ENCODE results near the gene RFC4. TPM values are rescaled to one million over a fixed set of nuclear protein-coding genes. Genes with fewer than 3 reads are reported as not detected.

Gene RFC4
- total and polyA plus RNA-seq, 2 of the 4 experiments (the other 2 are of a cell fraction): 19.5 to 27.9 TPM

- H3K27ac ChIP-seq (ENCODE audit: insufficient read depth, low read length): no peak overlapping the region
- POLR2A ChIA-PET (ENCODE audit: unreplicated experiment): interaction anchor here (0.8 kb wide), 1 partner anchor 24 kb away, joined by 3 read pairs; the partner anchor contains the start of gene EIF4A2
- no peak for ATAC-seq (ENCODE audit: low read depth)
- 0 out of 2 replicates have a peak overlapping the region, but pooled peaks have one; percentile 72 for H2AK5ac ChIP-seq (ENCODE audit: low read depth, low read length)
- in situ Hi-C loops (cut with MboI; ENCODE audit: low sequenced_read_pairs): loop anchor here (25.0 kb wide), 1 partner anchor 820 kb away; no protein-coding TSS in a partner anchor
- H2AK9ac ChIP-seq (replicated peaks; ENCODE audit: low read depth, low read length, poor library complexity): no peak overlapping the region
- H3K4me3 ChIP-seq (ENCODE audit: insufficient read depth, low read depth, low read length): no peak overlapping the region
- H3K36me3 ChIP-seq (ENCODE audit: control insufficient read depth, insufficient read depth, low read length): peaks cover 1% of the 10 kb centered on the region; the same call in 1 of the 2 replicates
- dilution Hi-C loops (cut with HindIII; ENCODE audit: low sequenced_read_pairs, unreplicated experiment): no loop called here
- H3K4ac ChIP-seq (ENCODE audit: low read depth, low read length): peak overlapping the region; percentile 92
- CTCF ChIA-PET: no interaction called here
- H4K5ac ChIP-seq (ENCODE audit: low read depth, low read length): peak overlapping the region; percentile 45; the same call in 1 of the 2 replicates
- no peak overlapping the region for H3K9ac ChIP-seq (ENCODE audit: low read depth, low read length)
- H3K79me1 ChIP-seq (ENCODE audit: low read depth in 1 of 2, low read length in 2 of 2): peaks cover 9 to 25% of the 10 kb centered on the region in 2 experiments
- 0 out of 2 replicates have a peak, but pooled peaks cover 4% of the 10 kb centered on the region for H3K9me1 ChIP-seq (ENCODE audit: insufficient read depth, low read length)
- H3K4me2 ChIP-seq (ENCODE audit: low read depth, low read length): peak overlapping the region; percentile 83; the same call in 1 of the 2 replicates
- no peaks in the 10 kb centered on the region for H3K27me3 ChIP-seq (ENCODE audit: control insufficient read depth, insufficient read depth, low read length)
- H4K91ac ChIP-seq (ENCODE audit: insufficient read depth, low read depth, low read length): peak overlapping the region; percentile 95; the same call in 1 of the 2 replicates
- TF ChIP-seq MAFK (IDR thresholded peaks at IDR 0.05; ENCODE audit: low read depth, low read length): no peak
- no peak for TF ChIP-seq RFX5 (IDR thresholded peaks at IDR 0.05; ENCODE audit: low read depth, low read length)
- no peak for TF ChIP-seq MXI1 (IDR thresholded peaks at IDR 0.05; ENCODE audit: borderline replicate concordance, low read depth, low read length)
- no peak for TF ChIP-seq FOS (IDR thresholded peaks at IDR 0.05; ENCODE audit: low read depth, low read length)
- TF ChIP-seq, protein P1, sequence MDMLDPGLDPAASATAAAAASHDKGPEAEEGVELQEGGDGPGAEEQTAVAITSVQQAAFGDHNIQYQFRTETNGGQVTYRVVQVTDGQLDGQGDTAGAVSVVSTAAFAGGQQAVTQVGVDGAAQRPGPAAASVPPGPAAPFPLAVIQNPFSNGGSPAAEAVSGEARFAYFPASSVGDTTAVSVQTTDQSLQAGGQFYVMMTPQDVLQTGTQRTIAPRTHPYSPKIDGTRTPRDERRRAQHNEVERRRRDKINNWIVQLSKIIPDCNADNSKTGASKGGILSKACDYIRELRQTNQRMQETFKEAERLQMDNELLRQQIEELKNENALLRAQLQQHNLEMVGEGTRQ (IDR thresholded peaks at IDR 0.05; ENCODE audit: low read depth, low read length): no peak
- TF ChIP-seq RAD21 (IDR thresholded peaks at IDR 0.05; ENCODE audit: low read length): no peak
- TF ChIP-seq, protein P2, sequence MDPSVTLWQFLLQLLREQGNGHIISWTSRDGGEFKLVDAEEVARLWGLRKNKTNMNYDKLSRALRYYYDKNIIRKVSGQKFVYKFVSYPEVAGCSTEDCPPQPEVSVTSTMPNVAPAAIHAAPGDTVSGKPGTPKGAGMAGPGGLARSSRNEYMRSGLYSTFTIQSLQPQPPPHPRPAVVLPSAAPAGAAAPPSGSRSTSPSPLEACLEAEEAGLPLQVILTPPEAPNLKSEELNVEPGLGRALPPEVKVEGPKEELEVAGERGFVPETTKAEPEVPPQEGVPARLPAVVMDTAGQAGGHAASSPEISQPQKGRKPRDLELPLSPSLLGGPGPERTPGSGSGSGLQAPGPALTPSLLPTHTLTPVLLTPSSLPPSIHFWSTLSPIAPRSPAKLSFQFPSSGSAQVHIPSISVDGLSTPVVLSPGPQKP (IDR thresholded peaks at IDR 0.05; ENCODE audit: borderline replicate concordance, low read depth, low read length): no peak
- no peak for TF ChIP-seq CHD1 (IDR thresholded peaks at IDR 0.05; ENCODE audit: low read depth, low read length)
- no peak for TF ChIP-seq CEBPB (IDR thresholded peaks at IDR 0.05; ENCODE audit: low read depth, low read length)
- TF ChIP-seq NFE2L2 (IDR thresholded peaks at IDR 0.05; ENCODE audit: low read depth, low read length): no peak
- no peaks in the 10 kb centered on the region for H4K20me1 ChIP-seq (ENCODE audit: insufficient read depth, low read length)
- no peak overlapping the region for H3K18ac ChIP-seq (ENCODE audit: low read depth, low read length)
- H3K56ac ChIP-seq (ENCODE audit: extremely low read depth, insufficient read depth, low read length): no peak overlapping the region
- no peaks in the 10 kb centered on the region for H3K4me1 ChIP-seq (ENCODE audit: control insufficient read depth, insufficient read depth, low read length)
- intact Hi-C loops (cut with micrococcal nuclease): no loop called here
- H3K23ac ChIP-seq (ENCODE audit: low read depth, low read length): peak overlapping the region; percentile 26; the same call in 1 of the 2 replicates
- H2BK120ac ChIP-seq (ENCODE audit: low read depth, low read length): no peak overlapping the region
- H3K9me3 ChIP-seq (ENCODE audit: control insufficient read depth, insufficient read depth, low read length): no peaks in the 10 kb centered on the region
- H2BK20ac ChIP-seq (ENCODE audit: low read depth, low read length): no peak overlapping the region
- no peak overlapping the region for H2BK5ac ChIP-seq (ENCODE audit: low read depth, low read length, poor library complexity, severe bottlenecking)
- no peak overlapping the region for H2BK15ac ChIP-seq (ENCODE audit: low read depth, low read length)
- DNase-seq: no peak
- peak overlapping the region; percentile 31; the same call in 1 of the 2 replicates for H3K14ac ChIP-seq (replicated peaks; ENCODE audit: low read depth, low read length)
- no TSS peak for BruUV-seq (replicated peaks)
- WGBS, 2 experiments (ENCODE audit: extremely low coverage in 2 of 2, insufficient read length in 1 of 2): 80% methylated on average over 1 of the region's 5 CpGs; no CpG with 5 or more reads in 1 of the 2 experiments
- peak overlapping the region; percentile 98 for H4K8ac ChIP-seq (ENCODE audit: low read depth in 2 of 2, low read length in 2 of 2)
- H2AFZ ChIP-seq (replicated peaks; ENCODE audit: low read length, poor library complexity): peak overlapping the region; percentile 92
These were observed 949 bp upstream of the RFC4 start for GRCh38 chr3:186807231-186807630.
